GM18508 (cell line): Measurements from ENCODE around the gene CYB561D1.
A peak's percentile ranks its signal among the peaks of the same experiment; 100 is the strongest.
"Not testable (repeated sequence)": the region's sequence is repeated elsewhere in the genome, so short reads cannot be mapped to it uniquely, and the experiment has no call there.

Experiments used
- ATAC-seq: cut with Tn5 transposase; IDR thresholded peaks from one replicate; pipeline ENCODE4 v1.9.1; 2021; ENCODE audit warnings: moderate number of reproducible peaks; ENCODE audit not compliant: insufficient read depth, unreplicated experiment

The CYB561D1 gene

DNA sequence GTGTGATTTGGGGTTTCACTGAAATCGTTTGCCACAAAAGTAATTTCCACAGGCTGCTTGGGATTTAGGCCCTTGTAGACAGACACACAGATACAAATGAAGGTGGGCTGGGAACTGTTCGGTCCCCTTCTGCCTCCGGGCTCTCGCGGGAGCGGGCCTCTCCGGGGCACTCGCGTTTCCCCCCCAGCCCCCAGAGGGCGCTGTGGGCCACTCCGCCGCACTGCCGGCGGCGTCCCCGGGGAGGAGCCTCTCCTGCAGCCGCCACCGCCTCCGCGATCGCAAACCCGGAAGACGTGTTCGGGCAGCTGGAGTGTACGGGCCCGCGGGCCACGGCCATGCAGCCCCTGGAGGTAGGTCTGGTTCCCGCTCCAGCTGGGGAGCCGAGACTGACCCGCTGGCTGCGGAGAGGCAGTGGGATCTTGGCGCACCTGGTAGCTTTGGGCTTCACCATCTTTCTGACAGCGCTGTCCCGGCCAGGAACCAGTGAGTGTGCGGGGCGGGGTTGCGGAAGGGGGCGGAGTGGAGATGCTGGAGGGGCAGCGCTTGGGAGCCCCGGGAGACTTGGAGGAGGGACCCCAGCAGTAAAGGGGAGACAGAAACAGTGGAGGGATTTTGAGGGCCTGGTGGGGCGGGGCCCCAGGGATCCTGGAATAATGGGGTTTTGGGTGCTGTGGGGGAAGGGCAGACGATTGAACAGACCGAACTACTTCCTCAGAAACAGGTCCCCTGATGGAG, at the start of gene CYB561D1:
CYB561D1 (plus strand) TSS at position 290 of the 735 bp plus-strand sequence; CDS start at position 336, 46 bp downstream.
- peak; percentile 48 for ATAC-seq

DNA sequence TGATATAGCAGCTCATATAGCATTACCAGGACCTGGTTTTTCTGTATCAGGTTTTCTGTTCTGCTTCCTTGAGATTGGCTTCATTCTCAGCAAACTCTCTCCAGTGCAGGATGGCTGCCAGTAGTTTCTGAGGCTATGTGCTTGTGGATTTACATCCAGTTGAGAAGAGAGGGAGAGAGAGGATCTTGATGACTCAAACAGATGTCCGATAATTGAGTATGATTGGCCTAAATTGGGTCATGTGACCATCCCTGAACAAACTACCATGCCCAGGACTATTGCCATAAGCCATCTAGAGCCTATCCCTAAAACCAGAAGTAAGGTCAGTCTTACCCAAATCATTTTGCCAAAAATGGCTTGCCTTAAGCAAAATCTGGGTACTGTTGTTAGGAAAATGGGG, 49.5 kb upstream of the CYB561D1 start:
- ATAC-seq: no peak

DNA sequence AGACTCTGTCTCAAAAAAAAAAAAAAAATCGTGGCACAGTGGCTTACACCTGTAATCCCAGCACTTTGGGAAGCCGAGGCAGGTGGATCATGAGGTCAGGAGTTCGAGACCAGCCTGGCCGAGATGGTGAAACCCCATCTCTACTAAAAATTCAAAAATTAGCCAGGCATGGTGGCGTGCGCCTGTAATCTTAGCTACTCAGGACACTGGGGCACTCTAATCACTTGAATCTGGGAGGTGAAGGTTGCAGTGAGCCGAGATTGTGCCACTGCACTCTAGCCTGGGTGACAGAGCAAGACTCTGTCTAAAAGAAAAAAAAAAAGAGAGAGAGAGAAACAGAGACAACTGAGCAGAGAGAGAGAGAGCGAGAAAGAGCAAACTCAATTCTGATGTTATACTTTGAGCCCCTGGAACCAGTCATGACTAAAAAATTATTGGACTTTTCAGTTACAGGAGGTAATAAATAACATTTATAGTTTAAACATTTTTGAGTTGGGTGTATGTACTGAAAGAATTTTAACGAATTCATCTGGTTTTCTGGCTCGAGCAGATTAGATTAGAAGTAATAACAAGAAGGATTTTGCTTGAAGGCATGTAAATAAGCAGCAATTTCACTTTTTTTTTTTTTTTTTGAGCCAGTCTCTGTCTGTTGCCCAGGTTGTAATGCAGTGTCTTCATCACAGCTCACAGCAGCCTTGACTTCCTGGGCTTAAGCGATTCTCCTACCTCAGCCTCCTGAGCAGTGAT, 47.8 kb upstream of the CYB561D1 start:
- ATAC-seq: not testable (repeated sequence)

DNA sequence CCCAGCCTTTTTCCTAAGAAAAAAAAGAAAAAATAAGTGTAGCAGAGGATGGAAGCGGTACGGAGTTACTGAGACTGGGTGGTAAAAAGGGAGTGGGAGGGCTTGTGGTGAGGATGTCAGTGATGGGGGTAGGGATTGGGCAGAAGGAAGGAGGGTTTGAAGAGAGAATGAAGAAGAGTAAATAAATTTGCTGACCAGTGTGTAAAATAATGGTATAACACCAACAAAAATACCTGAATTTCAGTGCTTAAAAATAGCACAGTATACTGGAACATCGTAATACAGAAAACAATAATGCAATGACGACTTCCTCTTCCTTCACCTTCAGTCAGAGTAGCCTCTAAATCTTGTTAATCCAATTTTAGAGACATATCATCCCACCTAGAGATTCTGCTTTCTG, 46.4 kb upstream of the CYB561D1 start:
- no peak for ATAC-seq

- ATAC-seq: no peak
Measured at GRCh38 chr1:109454497-109455133, 39.3 kb upstream of the CYB561D1 start.

GRCh38 chr1:109457819-109458218, 36.1 kb upstream of the CYB561D1 start:
- no peak for ATAC-seq

DNA sequence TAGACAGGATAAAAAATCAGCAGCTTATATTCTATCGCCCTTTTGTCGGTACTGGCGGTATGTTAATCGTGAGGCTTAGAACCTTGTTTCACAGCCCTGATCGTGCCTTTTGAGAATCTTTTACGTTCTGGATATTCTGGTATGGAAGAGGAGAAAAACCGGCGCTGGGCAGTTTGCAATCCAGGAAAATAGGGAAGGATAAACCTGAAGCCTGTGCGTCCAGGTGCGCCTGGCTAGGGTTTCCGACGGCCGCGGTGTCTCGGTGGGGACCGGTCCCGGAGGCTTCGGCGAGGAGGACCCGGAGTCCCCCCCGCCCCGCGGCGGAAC, 27.8 kb upstream of the CYB561D1 start:
- no peak for ATAC-seq

DNA sequence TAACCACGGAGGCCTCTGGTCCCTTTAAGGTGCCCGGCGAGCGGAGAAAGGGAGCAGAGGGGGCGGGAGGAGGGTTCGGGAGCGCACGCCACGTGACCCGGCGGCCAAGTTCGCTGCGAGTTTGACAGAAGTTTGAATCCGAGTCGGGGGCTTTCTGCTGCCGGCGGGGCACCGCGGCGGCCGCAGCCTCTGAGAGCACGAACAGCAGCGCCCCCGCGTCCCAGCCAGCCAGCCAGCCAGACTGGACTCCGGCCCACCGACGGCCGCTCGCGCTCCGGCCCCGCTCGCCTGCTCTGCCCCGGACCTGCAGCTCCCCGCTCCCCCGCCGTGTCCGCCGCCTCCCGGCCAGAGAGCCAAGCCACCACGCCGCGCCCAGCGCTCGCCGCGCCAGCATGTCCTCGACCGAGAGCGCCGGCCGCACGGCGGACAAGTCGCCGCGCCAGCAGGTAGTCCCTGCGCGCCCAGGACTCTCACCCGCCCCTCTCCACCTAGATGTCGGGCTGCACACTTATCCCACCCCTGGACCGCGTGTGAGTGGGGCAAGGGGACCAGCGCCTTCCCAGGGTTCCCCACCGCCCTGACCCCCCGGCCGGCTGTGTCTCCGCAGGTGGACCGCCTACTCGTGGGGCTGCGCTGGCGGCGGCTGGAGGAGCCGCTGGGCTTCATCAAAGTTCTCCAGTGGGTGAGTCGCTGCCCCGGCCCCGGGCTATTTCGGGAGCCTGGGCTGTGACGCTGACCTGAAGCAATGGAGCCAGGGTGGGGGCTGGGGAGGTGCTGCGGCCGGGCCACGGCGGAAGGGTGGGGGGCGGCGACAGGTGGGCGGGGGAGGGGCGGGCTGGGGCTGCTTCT, 27.2 kb upstream of the CYB561D1 start, which contains the start of gene SYPL2:
SYPL2 (plus strand) TSS at position 95 of the 849 bp plus-strand sequence; CDS start at position 393, 298 bp downstream.
- no peak for ATAC-seq

DNA sequence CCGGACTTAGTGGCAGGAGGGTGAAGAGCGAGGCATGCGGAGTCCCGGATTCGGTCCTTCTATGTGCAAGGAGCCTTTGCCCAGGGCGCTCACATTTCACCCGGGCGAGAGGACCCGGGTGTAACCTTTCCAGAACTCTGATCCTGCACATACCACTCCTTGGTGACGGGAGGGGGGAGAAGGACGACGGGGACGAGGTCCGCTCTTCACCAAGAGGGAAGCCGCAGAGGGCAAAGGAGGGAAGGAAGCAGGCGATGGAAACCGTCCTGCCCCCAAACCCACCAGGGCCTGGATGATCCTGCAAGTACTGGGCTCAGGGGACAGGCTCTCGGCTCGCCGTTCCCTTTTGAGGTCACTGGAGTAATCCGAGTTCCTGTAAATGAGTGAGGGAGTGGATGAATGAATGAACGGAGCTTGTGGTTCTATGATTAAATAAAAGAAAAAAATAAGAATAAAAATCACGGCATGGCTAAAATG, 26.6 kb upstream of the CYB561D1 start:
- ATAC-seq: no peak

DNA sequence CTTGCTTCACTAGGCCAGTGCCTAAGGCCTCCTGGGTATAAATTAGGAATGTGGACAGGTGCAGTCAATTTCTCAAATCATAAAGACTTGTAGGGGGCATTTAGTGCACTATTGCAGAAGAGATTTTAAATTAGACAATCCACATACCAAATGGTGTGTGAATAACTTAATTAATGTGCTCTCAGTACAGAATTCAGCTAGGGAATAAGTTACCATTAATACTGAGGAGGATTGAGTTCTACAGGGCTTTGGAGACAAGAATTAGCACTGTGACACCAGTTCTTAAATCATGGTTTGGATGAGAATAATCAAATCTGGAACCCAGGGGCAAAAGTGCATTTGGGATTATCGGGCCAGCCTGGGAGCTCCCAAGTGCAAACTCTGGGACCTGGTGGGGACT, 25.8 kb upstream of the CYB561D1 start:
- ATAC-seq: no peak

DNA sequence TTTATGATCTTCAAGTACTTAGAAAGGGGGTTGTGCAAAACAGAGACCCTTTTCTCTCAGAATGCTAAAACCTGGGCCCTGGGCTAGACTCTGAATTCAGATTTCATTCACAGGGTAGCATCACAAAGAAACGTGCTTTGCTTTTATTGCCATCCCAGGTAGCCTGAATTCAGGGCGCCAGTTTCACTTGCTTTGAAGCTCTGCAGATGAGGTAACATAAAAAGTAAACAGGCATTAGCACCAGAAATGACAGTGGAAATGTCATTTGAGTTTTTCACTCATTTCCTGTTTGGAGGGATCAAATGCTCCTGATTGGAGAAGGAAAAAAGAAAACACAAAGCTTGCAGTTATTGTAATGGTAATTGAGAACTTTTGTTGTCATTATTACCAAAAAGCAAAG, 25.0 kb upstream of the CYB561D1 start:
- ATAC-seq: no peak

DNA sequence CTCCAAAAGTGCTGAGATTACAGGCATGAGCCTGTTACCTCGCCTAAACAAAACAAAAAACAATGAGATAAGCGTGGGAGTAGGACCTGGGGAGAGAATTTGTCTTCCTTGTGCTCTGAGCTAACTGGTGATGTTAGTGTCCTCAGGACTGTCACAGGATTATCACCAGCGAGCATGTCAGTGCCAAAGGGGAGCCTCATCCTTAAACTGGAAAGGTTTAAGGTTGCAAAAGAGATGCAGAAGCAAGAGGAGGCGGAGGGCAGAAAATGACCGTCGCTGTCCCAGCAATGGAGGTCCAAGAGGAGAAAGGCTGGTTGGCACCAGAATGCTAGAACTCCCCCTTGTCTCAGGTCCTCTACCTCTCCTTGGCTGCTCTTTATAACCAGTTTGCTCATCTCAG, 23.6 kb upstream of the CYB561D1 start:
- ATAC-seq: no peak

GRCh38 chr1:109472779-109473178, 21.1 kb upstream of the CYB561D1 start:
- ATAC-seq: no peak

DNA sequence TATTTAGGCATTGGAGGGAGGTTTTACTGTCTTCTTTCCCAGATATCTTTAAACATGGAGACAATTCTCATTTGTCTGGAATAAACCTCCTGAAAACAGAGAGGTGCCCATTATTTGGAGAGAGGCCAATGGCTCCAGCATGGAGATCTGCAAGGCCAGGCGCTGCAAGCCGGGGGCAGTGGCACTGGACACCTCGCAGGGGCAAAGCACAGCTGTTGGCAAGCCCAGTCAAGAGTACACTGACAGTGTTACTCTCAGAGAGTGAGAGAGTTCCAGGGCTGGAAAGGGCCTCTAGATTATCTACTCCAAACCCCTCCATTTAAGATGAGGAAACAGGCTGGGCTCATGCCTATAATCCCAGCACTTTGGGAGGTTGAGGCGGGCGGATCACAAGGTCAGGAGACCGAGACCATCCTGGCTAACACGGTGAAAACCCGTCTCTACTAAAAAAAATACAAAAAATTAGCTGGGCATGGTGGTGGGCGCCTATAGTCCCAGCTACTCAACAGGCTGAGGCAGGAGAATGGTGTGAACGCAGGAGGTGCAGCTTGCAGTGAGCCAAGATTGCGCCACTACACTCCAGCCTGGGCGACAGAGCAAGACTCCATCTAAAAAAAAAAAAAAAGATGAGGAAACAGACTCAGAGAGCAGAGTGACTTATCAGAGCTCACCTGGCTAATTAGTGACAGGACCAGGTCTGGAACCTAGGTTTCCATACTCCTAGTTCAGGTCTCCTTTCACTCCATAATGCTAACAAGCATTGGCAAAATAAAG, 20.4 kb upstream of the CYB561D1 start:
- ATAC-seq: not testable (repeated sequence)

DNA sequence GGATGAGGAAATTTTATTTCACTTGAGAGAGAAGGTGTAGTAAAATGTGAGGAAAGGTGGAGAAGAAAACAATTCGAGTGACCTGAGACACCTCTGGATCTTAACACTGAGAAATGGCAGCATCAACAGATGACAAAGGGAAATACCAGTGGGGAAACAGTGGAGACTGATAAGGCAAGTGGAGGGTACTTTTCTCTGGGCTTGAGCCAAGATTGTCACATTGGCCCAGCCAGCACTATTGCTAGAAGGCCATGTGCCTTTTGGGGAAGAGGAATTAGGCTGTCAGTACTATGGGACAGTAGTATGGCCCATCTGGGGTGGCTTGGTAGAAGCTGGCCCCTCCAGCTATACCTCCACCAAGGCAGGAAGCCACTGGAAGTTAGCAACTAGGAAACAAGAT, 19.2 kb upstream of the CYB561D1 start:
- no peak for ATAC-seq

DNA sequence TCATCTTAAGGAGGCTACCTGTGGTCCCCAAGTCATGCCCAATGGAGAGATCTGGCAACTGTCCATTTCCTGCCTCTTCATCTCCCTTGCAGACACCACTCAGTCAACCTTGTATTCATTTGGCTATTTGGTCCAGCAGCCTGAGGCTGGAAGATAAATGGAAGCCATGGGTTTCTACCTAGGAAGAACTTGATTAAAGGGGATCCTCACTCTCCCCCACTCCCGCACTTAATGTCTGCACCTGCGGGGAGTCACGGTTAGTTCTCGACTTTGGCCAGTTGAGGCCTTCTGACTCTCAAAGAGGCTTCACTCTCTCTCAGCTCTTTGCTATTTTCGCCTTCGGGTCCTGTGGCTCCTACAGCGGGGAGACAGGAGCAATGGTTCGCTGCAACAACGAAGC, 18.6 kb upstream of the CYB561D1 start:
- ATAC-seq: no peak

- no peak for ATAC-seq
Measured at GRCh38 chr1:109476825-109477224, 17.1 kb upstream of the CYB561D1 start.

DNA sequence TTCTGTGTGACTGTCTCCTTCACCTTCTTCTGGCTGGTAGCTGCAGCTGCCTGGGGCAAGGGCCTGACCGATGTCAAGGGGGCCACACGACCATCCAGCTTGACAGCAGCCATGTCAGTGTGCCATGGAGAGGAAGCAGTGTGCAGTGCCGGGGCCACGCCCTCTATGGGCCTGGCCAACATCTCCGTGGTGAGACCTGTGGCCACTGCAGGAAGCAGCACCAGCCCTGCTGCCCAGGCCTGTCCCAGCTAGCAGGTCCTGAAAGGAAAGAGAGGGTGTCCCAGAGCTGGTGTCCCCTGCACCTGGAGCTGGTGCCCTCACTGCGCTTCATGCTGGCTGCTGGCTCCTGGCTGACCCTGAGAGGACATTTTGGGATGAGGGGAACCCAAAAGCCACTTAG, 16.1 kb upstream of the CYB561D1 start:
- no peak for ATAC-seq

DNA sequence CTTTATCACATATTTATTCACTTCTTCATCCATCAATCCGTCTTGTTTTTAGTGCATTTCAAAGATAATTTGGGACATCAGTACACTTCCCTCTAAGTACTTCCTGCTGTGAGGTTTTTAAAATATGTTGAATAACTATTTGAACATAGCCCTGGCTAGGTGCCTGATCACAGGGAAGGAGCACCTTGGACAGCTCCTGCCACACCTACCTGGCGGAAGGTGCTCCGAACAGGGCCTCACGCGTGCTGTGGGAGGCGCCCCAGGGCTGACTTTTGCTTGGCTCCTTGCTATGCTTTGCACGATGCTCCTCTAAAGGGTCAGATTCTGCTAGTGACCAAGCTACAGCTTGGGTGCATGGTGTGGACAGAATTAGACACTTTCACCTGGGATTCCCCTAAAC, 15.1 kb upstream of the CYB561D1 start:
- ATAC-seq: no peak

DNA sequence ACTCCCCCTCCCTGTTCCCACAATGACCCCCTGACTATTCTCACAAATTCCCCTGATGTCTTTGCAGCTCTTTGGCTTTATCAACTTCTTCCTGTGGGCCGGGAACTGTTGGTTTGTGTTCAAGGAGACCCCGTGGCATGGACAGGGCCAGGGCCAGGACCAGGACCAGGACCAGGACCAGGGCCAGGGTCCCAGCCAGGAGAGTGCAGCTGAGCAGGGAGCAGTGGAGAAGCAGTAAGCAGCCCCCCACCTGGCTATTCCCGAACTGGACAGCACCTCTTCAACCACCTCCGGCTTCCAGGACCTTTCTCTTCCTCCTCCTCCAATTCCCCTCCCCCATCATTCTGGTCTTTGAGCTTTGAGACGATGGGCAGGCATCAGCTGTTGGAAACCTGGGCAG, 14.6 kb upstream of the CYB561D1 start:
- no peak for ATAC-seq
